OCI-LY7 (cell line): ENCODE results near the gene ANLN. TPM values are rescaled to one million over a fixed set of nuclear protein-coding genes. Genes with fewer than 3 reads are reported as not detected.
"Not testable (repeated sequence)": the region's sequence is repeated elsewhere in the genome, so short reads cannot be mapped to it uniquely, and the experiment has no call there.

ENCODE experiments used
- BruUV-seq: library from RNA; stranded (reverse); fragments of 400-500 nt; replicated peaks from 2 replicates; lab custom pipeline; 2021; lab: Mats Ljungman, UMichigan
- CTCF ChIA-PET: fragments of 300-600 bp; sonication (Branson Sonifier 250); formaldehyde crosslinking; loops from one replicate; lab custom pipeline; 2022; ENCODE audit warnings: antibody characterized with exemption; ENCODE audit not compliant: unreplicated experiment; lab: Charles Lee
- POLR2A ChIA-PET: fragments of 300-600 bp; sonication (Branson Sonifier 250); formaldehyde crosslinking; loops from one replicate; lab custom pipeline; 2022; ENCODE audit warnings: antibody characterized with exemption; lab: Charles Lee
- DNase-seq: peaks from one replicate; pipeline ENCODE4 v3.0.0-alpha.2; 2015; ENCODE audit warnings: low spot score
- H2AFZ ChIP-seq: fragments of 200-600 bp; sonication (generic), shearing (Covaris generic); 2 replicates; pipeline ENCODE4 v1.6.1; 2014; ENCODE audit warnings: mild to moderate bottlenecking, antibody characterized with exemption, low read length, moderate library complexity
- H3K27ac ChIP-seq: fragments of 200-600 bp; sonication (generic); 2 replicates; pipeline ENCODE4 v1.5.1; 2014; ENCODE audit warnings: mixed run types, low read depth, mild to moderate bottlenecking, moderate library complexity, low read length, inconsistent platforms; ENCODE audit not compliant: poor library complexity, severe bottlenecking
- H3K36me3 ChIP-seq: fragments of 200-600 bp; sonication (generic); 2 replicates; pipeline ENCODE4 v1.6.1; 2014; ENCODE audit warnings: mild to moderate bottlenecking, antibody characterized with exemption, low read length, moderate library complexity, mixed read lengths; ENCODE audit not compliant: insufficient read depth
- H3K4me1 ChIP-seq: fragments of 200-600 bp; sonication (generic); 2 replicates; pipeline ENCODE4 v1.5.1; 2014; ENCODE audit warnings: mild to moderate bottlenecking, low read length; ENCODE audit not compliant: insufficient read depth, poor library complexity, severe bottlenecking
- H3K4me2 ChIP-seq: fragments of 200-600 bp; sonication (generic); 2 replicates; pipeline ENCODE4 v1.6.1; 2014; ENCODE audit warnings: mild to moderate bottlenecking, low read length
- H3K4me3 ChIP-seq: fragments of 200-600 bp; sonication (generic); 2 replicates; pipeline ENCODE4 v1.5.1; 2014; ENCODE audit warnings: mild to moderate bottlenecking, low read depth, low read length; ENCODE audit not compliant: poor library complexity, severe bottlenecking
- H3K79me2 ChIP-seq: fragments of 200-600 bp; sonication (generic); 2 replicates; pipeline ENCODE4 v1.6.1; 2016; ENCODE audit warnings: low read depth, mild to moderate bottlenecking, low read length, moderate library complexity, mixed read lengths; ENCODE audit not compliant: insufficient read depth
- H3K9me2 ChIP-seq: fragments of 200-600 bp; sonication (generic); 2 replicates; pipeline ENCODE4 v1.6.1; 2016; ENCODE audit warnings: mild to moderate bottlenecking, low read length, mixed read lengths; ENCODE audit not compliant: insufficient read depth
- H3K9me3 ChIP-seq: fragments of 200-600 bp; sonication (generic); 2 replicates; pipeline ENCODE4 v1.6.1; 2014; ENCODE audit warnings: mild to moderate bottlenecking, mixed run types, low read length, mixed read lengths
- H4K20me1 ChIP-seq: fragments of 200-600 bp; sonication (generic); 2 replicates; pipeline ENCODE4 v1.6.1; 2014; ENCODE audit warnings: mild to moderate bottlenecking, antibody characterized with exemption, low read length, moderate library complexity, mixed read lengths; ENCODE audit not compliant: insufficient read depth
- EZH2phosphoT487 ChIP-seq: fragments of 200-600 bp; sonication (generic); IDR thresholded peaks from 2 replicates; pipeline ENCODE4 v1.6.1; 2018; ENCODE audit warnings: low read depth, borderline replicate concordance, mild to moderate bottlenecking, mixed run types, antibody characterized with exemption, low read length, moderate library complexity, mixed read lengths
- intact Hi-C: fragments of 100-400 bp; cut with micrococcal nuclease; formaldehyde crosslinking; loops from one replicate; pipeline ENCODE4 v1.10.0; 2022; ENCODE audit not compliant: unreplicated experiment
- total RNA-seq, 2 experiments: library from RNA; depleted of rRNA in 1 of 2; stranded (reverse); fragments of >200 nt in 1 of 2; shearing (Covaris generic) in 1 of 2; gene quantifications; 2 replicates each; pipeline ENCODE4 v1.2.3, GENCODE V29; 2014 to 2022
- TF ChIP-seq, protein P1 (sequence below): fragments of 200-600 bp; sonication (generic); conservative IDR thresholded peaks from 2 replicates; pipeline ENCODE4 v1.5.1; 2014; ENCODE audit warnings: mild to moderate bottlenecking, antibody characterized with exemption, low read length, moderate library complexity, mixed read lengths

Gene ANLN
- total RNA-seq, 2 experiments from 2014 or later = 56.5 to 71.0 TPM

- CTCF ChIA-PET = no interaction called here
- H3K79me2 ChIP-seq = no peaks in the 10 kb centered on the region
- H3K4me1 ChIP-seq = no peaks in the 10 kb centered on the region
- H3K9me3 ChIP-seq = no peaks in the 10 kb centered on the region
- H3K4me2 ChIP-seq = no peak overlapping the region
- DNase-seq = no peak
- no TSS peak for BruUV-seq
- H4K20me1 ChIP-seq = no peaks in the 10 kb centered on the region
- no peaks in the 10 kb centered on the region for H3K9me2 ChIP-seq
- no peak overlapping the region for H3K27ac ChIP-seq
- TF ChIP-seq, protein P1, sequence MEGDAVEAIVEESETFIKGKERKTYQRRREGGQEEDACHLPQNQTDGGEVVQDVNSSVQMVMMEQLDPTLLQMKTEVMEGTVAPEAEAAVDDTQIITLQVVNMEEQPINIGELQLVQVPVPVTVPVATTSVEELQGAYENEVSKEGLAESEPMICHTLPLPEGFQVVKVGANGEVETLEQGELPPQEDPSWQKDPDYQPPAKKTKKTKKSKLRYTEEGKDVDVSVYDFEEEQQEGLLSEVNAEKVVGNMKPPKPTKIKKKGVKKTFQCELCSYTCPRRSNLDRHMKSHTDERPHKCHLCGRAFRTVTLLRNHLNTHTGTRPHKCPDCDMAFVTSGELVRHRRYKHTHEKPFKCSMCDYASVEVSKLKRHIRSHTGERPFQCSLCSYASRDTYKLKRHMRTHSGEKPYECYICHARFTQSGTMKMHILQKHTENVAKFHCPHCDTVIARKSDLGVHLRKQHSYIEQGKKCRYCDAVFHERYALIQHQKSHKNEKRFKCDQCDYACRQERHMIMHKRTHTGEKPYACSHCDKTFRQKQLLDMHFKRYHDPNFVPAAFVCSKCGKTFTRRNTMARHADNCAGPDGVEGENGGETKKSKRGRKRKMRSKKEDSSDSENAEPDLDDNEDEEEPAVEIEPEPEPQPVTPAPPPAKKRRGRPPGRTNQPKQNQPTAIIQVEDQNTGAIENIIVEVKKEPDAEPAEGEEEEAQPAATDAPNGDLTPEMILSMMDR = peak; percentile 22; the same call in 1 of the 2 replicates
- no peak for TF ChIP-seq EZH2phosphoT487
- intact Hi-C loops = no loop called here
- H3K36me3 ChIP-seq = no peaks in the 10 kb centered on the region
- no peak overlapping the region for H3K4me3 ChIP-seq
- no peak overlapping the region for H2AFZ ChIP-seq
- POLR2A ChIA-PET = interaction anchor here (0.5 to 0.7 kb wide), 2 partner anchors 15 to 845 kb away, joined by 3 to 4 read pairs; no protein-coding TSS in a partner anchor
Observed at GRCh38 chr7:36475381-36475780, 85.7 kb downstream of the ANLN start.

DNA sequence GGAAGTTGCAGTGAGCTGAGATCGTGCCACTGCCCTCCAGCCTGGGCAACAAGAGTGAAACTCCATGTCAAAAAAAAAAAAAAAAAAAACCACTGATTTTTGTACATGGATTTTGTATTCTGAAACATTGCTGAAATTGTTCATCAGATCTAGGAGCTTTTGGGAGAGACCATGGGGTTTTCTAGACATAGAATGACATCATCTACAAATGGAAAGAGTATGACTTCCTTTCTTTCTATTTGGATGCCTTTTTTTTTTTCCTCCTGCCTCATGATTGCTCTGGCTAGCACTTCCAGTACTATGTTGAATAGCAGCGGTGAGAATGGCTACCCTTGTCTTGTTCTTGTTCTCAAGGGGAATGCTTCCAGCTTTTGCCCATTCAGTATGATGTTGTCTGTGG lies 89.1 kb downstream of the ANLN start:
- CTCF ChIA-PET = no interaction called here
- POLR2A ChIA-PET = interaction anchor here (0.6 kb wide), 1 partner anchor 798 kb away, joined by 3 read pairs; no protein-coding TSS in a partner anchor
- Histone ChIP-seq H3K9me3 (no peaks in the 10 kb centered on the region), H3K27ac (no peak overlapping the region), H3K4me3 (no peak overlapping the region), H4K20me1 (no peaks in the 10 kb centered on the region), H3K4me1 (no peaks in the 10 kb centered on the region), H3K4me2 (no peak overlapping the region), H3K36me3 (no peaks in the 10 kb centered on the region), H2AFZ (no peak overlapping the region), H3K9me2 (no peaks in the 10 kb centered on the region), H3K79me2 (no peaks in the 10 kb centered on the region)
- intact Hi-C loops = no loop called here
- DNase-seq = no peak
- BruUV-seq = no TSS peak
- TF ChIP-seq EZH2phosphoT487 = no peak
- TF ChIP-seq, protein P1 = no peak

- intact Hi-C loops, DNase-seq, H3K4me3 ChIP-seq, H2AFZ ChIP-seq, H3K4me1 ChIP-seq, H4K20me1 ChIP-seq, H3K27ac ChIP-seq, BruUV-seq, H3K36me3 ChIP-seq, H3K9me2 ChIP-seq, H3K79me2 ChIP-seq, POLR2A ChIA-PET, CTCF ChIA-PET, H3K9me3 ChIP-seq, H3K4me2 ChIP-seq: not testable (repeated sequence)
Observed at GRCh38 chr7:36483853-36484252, 94.2 kb downstream of the ANLN start.
